Urinary bladder (tissue), 4 donors: ENCODE measurements around the gene SF1. TPM values are rescaled to one million over a fixed set of nuclear protein-coding genes. Genes with fewer than 3 reads are reported as not detected.
A peak's percentile ranks its signal among the peaks of the same experiment; 100 is the strongest.

ENCODE experiments used
- DNase-seq: peaks from one replicate; pipeline ENCODE4 v3.0.0-alpha.2; 2015; ENCODE audit errors: extremely low spot score
- H3K27ac ChIP-seq: one replicate; pipeline ENCODE4 v1.5.1; 2013; ENCODE audit warnings: low read depth, mild to moderate bottlenecking, moderate library complexity
- H3K36me3 ChIP-seq: one replicate; pipeline ENCODE4 v1.6.1; 2013; ENCODE audit warnings: mild to moderate bottlenecking, moderate library complexity; ENCODE audit not compliant: insufficient read depth
- H3K4me1 ChIP-seq: one replicate; pipeline ENCODE4 v1.6.1; 2013; ENCODE audit warnings: mild to moderate bottlenecking, moderate library complexity; ENCODE audit not compliant: insufficient read depth
- H3K4me3 ChIP-seq: one replicate; pipeline ENCODE4 v1.5.1; 2013; ENCODE audit warnings: low read depth, low read length
- WGBS: extraction: QIAGEN DNeasy Blood & Tissue Kit; methylation state at CpG from one replicate; pipeline ENCODE4 v1.1.7; 2013; 5-methylcytosine and 5-hydroxymethylcytosine counted together
- polyA plus RNA-seq: library from polyadenylated mRNA; stranded (reverse); fragments of 200-250 nt; gene quantifications from one replicate; pipeline ENCODE4 v1.2.3, GENCODE V29; 2013
- total RNA-seq: library from RNA; depleted of rRNA; stranded (reverse); fragments of >200 nt; gene quantifications from one replicate; pipeline ENCODE4 v1.2.3, GENCODE V29; 2014
- donor health status: healthy with polysubstance abuse.
- donor health status: healthy.

SF1 gene
- total and polyA plus RNA-seq, 2 donors: 111 to 115 TPM

DNA sequence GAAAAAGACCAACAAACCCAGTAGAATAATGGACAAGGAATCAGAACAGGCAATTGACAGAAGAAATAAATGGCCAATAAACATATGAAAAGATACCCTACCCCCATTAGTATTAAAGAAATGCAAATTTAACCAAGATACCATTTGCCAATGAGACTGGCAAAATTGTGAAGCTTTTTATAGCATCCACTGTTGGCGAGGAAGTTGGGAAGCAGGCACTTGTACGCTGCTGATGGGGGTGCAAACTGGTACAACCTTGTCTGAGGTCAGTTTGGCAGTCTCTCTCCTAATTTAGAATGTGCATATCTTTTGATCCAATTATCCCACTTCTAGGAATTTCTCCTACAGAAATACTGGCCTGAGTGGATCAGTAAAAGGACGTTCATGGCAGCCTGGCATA is 46.7 kb downstream of the SF1 start:
- 87% methylated on average over 3 of the region's 3 CpGs for WGBS
- Histone ChIP-seq H3K4me1 (no peaks in the 10 kb centered on the region), H3K27ac (no peak overlapping the region), H3K36me3 (no peaks in the 10 kb centered on the region), H3K4me3 (no peak overlapping the region)
- DNase-seq: no peak

DNA sequence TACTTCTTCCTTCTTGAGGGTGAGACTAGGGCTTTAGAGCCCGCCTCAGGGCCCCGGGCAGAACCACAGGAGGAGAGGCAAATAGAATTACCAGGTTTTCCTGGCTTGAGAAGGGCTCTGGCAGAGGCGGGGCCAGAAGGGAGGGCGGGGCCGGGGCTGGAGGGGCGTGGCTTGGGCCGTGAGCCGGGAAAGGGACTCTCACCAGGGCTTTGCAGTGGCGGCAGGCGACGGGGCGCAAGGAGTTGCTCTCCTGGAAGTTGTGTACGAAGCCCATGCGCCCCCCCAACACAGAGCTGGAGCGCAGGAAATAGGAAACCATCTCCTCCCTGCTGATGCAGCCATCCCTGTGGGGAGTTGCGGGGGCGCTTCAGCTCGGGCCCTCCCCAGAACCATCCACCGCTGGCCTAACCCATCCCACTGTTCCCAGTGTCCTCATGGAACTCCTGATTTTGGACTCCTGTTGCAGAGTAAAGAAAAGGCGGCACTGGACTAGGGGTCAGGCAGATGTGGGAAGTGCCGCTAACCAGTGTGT is 48.4 kb downstream of the SF1 start:
- Histone ChIP-seq H3K4me3 (no peak overlapping the region), H3K27ac (no peak overlapping the region), H3K4me1 (no peaks in the 10 kb centered on the region), H3K36me3 (no peaks in the 10 kb centered on the region)
- no peak for DNase-seq
- 41% methylated on average over 21 of the region's 21 CpGs for WGBS

DNA sequence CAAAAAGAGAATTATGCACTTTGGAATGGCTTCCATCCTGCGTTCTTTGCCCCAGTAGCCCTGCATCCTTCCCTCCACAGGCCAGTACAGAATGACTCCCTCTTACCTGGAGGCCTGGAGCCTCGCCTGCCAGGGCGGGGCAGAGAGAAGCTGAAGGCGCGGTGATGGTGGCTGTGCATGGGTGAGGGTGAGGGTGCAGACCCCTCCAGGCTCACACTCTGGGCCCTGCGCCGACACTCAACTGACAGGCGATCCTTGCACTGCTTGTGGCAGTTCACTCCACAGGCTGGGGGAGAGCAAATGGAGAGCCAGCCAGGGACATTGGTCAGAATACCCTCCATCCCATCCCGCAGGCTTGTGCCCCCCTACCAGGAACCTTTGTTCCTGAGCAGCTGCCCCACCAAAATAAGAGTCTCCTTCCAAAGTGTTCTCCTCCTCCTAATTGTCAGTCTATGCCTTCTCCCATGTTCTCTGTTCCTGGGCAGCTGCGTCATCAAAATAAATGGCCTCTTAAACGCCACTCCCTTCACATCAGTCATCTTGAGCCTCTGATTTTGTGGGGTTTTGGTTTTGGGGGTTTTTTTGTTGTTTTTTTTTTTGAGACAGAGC is 49.5 kb downstream of the SF1 start:
- no peaks in the 10 kb centered on the region for H3K36me3 ChIP-seq
- H3K27ac ChIP-seq: no peak overlapping the region
- no peak for DNase-seq
- H3K4me3 ChIP-seq: no peak overlapping the region
- H3K4me1 ChIP-seq: no peaks in the 10 kb centered on the region
- WGBS: 94% methylated on average over 11 of the region's 11 CpGs

DNA sequence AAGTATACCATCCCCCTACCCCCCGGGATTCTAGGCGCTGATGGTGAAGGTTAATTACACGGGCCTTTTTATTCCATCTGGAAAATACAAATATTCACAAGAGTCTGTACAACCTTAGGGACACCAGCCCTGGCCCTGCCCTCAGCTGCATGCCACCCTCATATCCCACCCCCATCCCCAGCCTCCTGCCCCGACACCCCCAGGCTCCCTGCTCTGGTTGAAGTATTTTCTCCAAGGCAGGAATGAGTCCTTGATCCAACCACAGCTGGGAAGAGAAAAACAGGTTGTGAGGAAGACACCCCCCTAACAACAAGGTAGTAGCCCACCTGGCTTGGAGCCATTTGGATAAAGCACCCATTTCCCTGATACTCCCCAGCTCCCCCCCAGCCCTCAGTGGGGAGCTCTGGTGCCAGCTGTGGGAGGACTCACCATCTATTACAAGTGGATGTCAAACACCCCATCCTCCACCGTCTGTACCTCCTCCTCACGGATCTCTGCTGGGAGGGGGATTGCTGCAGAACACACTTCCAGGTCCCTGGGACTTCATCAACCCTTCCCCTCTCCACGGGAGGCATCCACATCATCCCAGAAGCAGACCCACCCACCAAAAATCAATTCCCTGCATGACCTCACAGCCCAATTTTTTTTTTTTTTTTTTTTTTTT is 51.3 kb downstream of the SF1 start:
- no peak overlapping the region for H3K27ac ChIP-seq
- no peak overlapping the region for H3K4me3 ChIP-seq
- 76% methylated on average over 7 of the region's 7 CpGs for WGBS
- no peak for DNase-seq
- H3K4me1 ChIP-seq: no peaks in the 10 kb centered on the region
- no peaks in the 10 kb centered on the region for H3K36me3 ChIP-seq

DNA sequence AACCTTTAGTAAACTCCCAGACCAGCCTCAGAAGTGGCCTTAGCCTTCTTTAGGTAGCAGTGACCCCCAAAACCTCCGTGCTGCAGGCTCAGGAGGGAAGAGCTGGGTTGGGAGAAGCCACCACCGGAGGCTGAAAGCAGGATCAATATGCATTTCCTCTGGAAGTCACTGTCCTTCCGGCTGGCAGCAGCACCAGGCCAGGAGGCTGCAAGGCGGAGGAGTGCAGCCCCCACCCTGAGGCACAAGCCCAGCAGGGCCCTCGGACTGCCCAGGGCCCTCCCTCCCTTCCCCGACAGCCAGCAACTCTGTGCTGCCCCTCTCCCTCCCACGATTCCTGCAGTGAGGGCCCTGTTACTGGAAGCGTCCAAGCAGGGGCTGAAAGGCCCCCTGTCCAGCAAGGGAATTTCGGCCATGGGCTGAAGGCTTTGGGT is 52.1 kb downstream of the SF1 start:
- 40% methylated on average over 9 of the region's 9 CpGs for WGBS
- Histone ChIP-seq H3K27ac (no peak overlapping the region), H3K4me3 (no peak overlapping the region), H3K4me1 (no peaks in the 10 kb centered on the region), H3K36me3 (no peaks in the 10 kb centered on the region)
- no peak for DNase-seq

DNA sequence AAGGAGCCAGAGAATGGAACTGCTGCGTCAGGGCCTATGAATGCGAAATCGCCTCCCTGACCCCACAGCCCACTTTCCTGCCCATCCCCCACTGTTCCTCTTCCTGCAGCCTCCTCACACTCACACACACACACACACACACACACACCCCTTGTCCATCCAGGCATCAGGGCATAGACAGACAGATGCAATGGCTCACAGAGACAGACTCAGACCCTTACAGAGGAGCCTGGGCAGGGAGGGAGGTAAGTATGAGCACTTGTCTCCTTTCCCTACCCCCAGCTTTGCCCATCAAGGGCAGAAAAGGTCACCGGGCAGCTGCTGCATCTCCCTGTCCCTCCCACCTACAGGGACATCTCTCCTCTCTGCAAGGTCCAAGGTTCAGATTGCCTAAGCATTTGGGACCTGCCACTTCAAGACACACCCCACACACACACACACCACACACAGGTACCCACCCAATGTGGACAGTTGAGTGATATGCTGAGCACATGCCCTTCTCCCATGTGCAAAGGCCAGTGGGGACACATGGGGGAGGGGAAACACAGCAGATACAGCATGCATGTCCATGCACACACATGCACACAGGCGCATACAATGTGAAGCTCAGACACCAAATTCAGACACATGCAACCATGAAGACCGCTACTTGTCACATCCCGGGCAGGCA is 53.3 kb downstream of the SF1 start:
- no peak overlapping the region for H3K4me3 ChIP-seq
- DNase-seq: no peak
- H3K36me3 ChIP-seq: no peaks in the 10 kb centered on the region
- H3K27ac ChIP-seq: no peak overlapping the region
- WGBS: 75% methylated on average over 7 of the region's 7 CpGs
- H3K4me1 ChIP-seq: no peaks in the 10 kb centered on the region

DNA sequence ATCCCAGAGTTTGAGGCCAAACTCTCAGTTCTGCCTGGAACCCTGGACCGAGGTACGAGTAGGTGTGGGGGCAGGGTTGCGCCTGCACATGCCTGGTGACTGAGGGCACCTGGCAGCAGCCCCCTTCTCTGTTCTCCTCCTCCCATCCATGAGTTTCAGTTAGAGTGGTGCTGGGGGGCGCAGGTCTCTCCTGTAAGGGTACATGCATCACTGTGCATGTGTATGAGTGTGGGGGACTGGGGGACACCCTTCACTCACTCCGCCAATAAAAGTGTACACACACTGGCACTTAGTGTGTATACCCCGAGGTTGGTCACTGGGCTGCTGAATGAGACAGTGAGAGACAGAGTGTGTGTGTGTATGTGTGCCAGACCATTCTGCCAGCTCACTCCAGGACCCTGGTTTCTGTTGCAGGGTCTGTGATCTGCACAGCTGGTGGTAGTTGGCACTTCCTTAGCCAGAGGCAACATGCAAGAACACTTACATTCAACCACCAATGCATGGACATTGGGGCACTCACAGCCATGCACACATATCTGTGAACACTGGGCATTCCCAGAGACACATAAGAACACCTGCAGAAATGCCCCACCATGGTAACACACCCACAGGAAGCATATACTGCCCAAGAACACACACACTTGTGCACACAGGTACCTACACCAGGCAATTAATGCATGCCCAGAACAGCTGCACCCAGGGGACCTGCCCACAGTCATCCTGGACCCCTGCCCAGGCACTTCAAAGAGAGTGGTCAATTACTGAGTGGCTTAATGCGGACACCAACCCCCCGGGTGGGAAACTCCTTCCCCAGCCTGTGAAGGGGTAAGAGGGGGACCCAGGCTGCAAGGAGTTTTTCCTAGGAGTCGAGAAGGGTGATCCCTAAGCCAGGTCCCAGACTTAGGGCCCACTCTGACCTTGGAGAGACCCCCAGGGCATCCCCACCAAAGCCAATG is 54.2 kb downstream of the SF1 start:
- WGBS: 62% methylated on average over 9 of the region's 9 CpGs

DNA sequence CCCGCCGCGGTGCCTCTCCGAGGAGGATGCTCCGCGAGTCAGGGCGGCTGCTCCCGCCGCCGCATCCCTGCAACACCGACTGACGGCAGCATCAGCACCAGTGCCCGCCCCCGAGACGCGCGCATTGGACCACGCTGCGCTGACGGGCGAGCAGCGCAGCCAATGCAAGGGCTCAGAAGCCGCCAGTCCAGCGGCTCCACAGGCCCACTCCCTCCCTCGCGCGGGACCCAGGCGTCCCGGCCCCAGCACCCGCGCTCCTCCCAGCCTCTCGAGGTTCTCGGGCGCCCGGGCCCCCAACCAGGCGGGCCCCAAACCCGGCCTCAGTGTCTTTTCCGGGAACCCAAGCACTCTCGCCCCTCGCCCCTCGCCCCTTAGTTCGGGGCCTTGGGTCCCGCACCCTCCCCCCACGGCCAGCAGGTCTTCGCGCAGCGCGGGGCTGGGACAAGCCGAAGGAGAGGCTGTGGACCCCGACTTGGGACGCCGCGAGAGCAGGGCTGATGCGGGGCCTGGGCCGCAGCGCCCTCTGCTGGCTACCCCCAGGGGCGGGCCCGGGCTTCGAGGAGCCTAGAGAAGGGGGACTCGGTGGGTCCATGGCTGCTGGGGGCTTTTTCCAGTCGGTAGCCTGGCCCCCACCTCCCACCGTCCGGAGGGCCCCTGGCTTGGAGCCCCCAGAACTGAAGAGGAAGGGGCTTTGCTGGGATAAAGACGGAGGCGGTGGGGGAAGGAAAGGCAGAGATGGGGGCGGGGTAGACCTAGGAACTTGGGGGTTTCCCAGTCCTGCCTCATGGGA is 55.0 kb downstream of the SF1 start, which contains the start of gene NRXN2:
Gene NRXN2, minus strand, starts transcription at position 81 of the 790 bp plus-strand sequence. CDS start 9,498 bp downstream, outside the sequence.
- WGBS: 3% methylated on average over 66 of the region's 66 CpGs
- peak; percentile 53 for DNase-seq
- Histone ChIP-seq H3K27ac (no peak within 1 kb of the TSS), H3K4me1 (no peaks in the 10 kb centered on the region), H3K36me3 (no peaks in the 10 kb centered on the region), H3K4me3 (peak within 1 kb of the TSS; percentile 71)

More for the DNA sequence above, 54.2 kb downstream of the SF1 start:
- no peaks in the 10 kb centered on the region for H3K4me1 ChIP-seq
- DNase-seq: no peak
- no peaks in the 10 kb centered on the region for H3K36me3 ChIP-seq
- H3K4me3 ChIP-seq: no peak overlapping the region
- no peak overlapping the region for H3K27ac ChIP-seq

DNA sequence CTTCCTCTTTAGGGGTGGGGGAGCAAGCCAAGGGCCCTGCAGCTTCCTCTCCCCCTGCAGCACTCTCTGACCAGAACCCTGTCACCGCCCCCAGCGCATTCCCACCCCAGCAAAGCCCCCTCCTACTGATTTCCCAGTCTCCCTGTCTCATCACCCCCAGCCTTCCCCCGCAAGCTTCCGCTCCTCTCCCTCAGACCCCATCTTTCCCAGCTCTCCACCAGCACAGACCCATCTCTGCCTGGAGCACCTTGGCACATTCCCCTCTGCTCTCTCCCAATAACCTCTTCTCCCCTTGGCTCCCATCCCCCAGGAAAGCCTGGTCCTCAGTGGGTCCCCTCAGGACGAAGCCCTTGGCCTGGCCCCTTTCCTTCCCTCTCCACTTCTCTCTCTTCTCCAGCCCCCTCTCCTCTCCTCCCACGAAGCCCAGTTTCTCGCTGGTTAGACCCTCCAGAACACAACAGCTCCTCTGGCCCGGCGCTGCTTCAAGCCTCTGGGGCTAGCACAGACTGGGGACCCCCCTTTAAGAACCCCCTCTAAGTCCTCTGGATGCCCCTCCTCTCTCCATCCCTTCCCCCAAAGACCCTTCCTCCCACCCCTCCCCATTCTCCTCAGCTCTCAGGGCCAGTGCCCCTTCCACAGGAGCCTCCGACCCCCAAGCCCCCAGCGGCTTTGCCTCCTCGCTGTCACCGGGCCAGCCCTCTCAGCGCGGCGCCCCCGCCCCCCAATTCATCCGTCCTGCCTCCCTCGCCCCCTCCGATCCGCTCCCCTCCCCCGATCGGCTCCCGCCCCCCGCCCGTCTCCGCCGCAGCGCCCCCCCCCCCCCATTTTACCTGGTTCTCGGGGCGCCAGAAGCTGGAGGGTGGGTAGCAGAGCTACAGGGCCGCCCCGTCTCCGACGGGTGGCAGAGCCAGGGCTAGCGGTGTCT is 55.9 kb downstream of the SF1 start:
- Histone ChIP-seq H3K4me1 (no peaks in the 10 kb centered on the region), H3K27ac (no peak overlapping the region), H3K36me3 (no peaks in the 10 kb centered on the region), H3K4me3 (no peak overlapping the region)
- no peak for DNase-seq
- 8% methylated on average over 35 of the region's 36 CpGs for WGBS

DNA sequence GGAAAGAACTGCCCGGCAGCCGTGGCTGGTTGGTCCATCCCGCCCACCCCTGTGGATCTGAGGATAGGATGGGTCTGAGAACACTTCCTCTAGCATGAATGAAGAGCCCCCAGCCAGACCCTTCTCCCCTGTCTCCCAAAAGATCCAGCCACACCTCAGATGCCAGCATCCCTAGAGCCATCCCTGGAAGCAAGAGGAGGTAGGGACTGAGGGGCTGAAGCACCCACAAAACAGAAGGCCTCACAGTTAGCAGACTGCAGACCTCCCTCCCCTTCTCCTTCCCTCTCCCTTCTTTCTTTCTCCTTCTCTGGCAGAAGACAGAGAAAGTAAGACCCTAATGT is 57.0 kb downstream of the SF1 start:
- no peak for DNase-seq
- no peaks in the 10 kb centered on the region for H3K4me1 ChIP-seq
- no peak overlapping the region for H3K4me3 ChIP-seq
- no peaks in the 10 kb centered on the region for H3K36me3 ChIP-seq
- no peak overlapping the region for H3K27ac ChIP-seq
- 49% methylated on average over 3 of the region's 3 CpGs for WGBS

DNA sequence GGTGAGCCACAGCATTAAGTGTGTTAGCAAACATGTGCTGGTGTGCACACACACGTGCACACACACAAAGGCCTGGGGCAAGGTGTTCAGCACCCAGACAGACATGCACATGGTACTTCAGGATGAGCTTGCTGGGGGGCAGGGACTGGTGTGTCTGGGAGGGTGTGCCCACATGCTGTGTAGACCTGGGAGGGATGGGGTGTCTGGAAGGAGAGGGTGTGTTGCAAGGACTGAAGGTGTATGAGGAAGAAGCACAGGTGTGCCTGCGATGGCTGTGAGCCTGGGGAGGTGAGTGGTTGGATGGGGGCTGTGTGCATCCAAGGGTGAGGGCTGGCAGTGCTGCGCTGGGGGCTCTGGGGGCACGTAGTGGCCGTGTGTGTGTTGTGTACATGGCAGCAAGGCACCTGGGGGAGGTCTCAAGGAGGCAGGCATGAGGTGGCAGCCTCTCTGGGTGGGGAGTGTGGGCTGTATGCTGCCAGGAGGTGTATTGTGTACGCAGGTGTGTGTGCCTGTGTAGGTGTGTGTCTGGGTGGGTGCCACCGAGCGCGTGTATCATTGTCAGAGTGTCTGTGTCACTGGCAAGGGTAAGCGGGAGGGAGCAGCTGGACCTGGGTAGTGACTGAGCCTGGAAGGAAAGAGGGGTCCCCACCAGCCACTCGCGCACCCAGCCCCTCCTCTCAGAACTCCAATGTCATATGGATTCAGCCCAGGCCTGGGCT is 57.5 kb downstream of the SF1 start:
- H3K36me3 ChIP-seq: no peaks in the 10 kb centered on the region
- H3K4me1 ChIP-seq: no peaks in the 10 kb centered on the region
- H3K4me3 ChIP-seq: no peak overlapping the region
- WGBS: 78% methylated on average over 12 of the region's 12 CpGs
- no peak overlapping the region for H3K27ac ChIP-seq
- no peak for DNase-seq
